ENCODE measurements around the gene OLIG3.

OLIG3 gene

GRCh38 chr6:137497721-137498463, 3.7 kb upstream of the OLIG3 start:
- TF ChIP-seq CTCF (IDR thresholded peaks at IDR 0.05; ENCODE audit: low read depth, low read length), result no peak
- H3K4me3 ChIP-seq (ENCODE audit: low read depth, low read length), result no peak overlapping the region
- DNase-seq, result no peak
- H3K27me3 ChIP-seq, result peaks cover 87% of the 10 kb centered on the region
- no peaks in the 10 kb centered on the region for H3K4me1 ChIP-seq
- H3K9me3 ChIP-seq, result peaks cover 4% of the 10 kb centered on the region; the same call in 1 of the 2 replicates
- H3K36me3 ChIP-seq, result no peaks in the 10 kb centered on the region

GRCh38 chr6:137496909-137497720, 2.9 kb upstream of the OLIG3 start:
- peaks cover 94% of the 10 kb centered on the region for H3K27me3 ChIP-seq
- no peak overlapping the region for H3K4me3 ChIP-seq (ENCODE audit: low read depth, low read length)
- no peak for TF ChIP-seq CTCF (IDR thresholded peaks at IDR 0.05; ENCODE audit: low read depth, low read length)
- peaks cover 4% of the 10 kb centered on the region; the same call in 1 of the 2 replicates for H3K9me3 ChIP-seq
- H3K4me1 ChIP-seq, result no peaks in the 10 kb centered on the region
- no peaks in the 10 kb centered on the region for H3K36me3 ChIP-seq
- no peak for DNase-seq

GRCh38 chr6:137496368-137496767, 2.2 kb upstream of the OLIG3 start:
- no peak overlapping the region for H3K4me3 ChIP-seq (ENCODE audit: low read depth, low read length)
- TF ChIP-seq CTCF (IDR thresholded peaks at IDR 0.05; ENCODE audit: low read depth, low read length), result no peak
- no peak for DNase-seq
- H3K4me1 ChIP-seq, result no peaks in the 10 kb centered on the region
- peaks cover 4% of the 10 kb centered on the region; the same call in 1 of the 2 replicates for H3K9me3 ChIP-seq
- peaks cover 94% of the 10 kb centered on the region for H3K27me3 ChIP-seq
- no peaks in the 10 kb centered on the region for H3K36me3 ChIP-seq

GRCh38 chr6:137495703-137496336, 1.6 kb upstream of the OLIG3 start:
- no peaks in the 10 kb centered on the region for H3K36me3 ChIP-seq
- no peak for TF ChIP-seq CTCF (IDR thresholded peaks at IDR 0.05; ENCODE audit: low read depth, low read length)
- no peak overlapping the region for H3K4me3 ChIP-seq (ENCODE audit: low read depth, low read length)
- H3K27me3 ChIP-seq, result peaks cover 94% of the 10 kb centered on the region
- H3K9me3 ChIP-seq, result peaks cover 4% of the 10 kb centered on the region; the same call in 1 of the 2 replicates
- no peaks in the 10 kb centered on the region for H3K4me1 ChIP-seq
- DNase-seq, result no peak

- Histone ChIP-seq H3K36me3 (no peaks in the 10 kb centered on the region), H3K4me1 (no peaks in the 10 kb centered on the region), H3K4me3 (ENCODE audit: low read depth, low read length) (no peak overlapping the region), H3K27me3 (peaks cover 95% of the 10 kb centered on the region), H3K9me3 (peaks cover 4% of the 10 kb centered on the region; the same call in 1 of the 2 replicates)
- DNase-seq, result no peak
- TF ChIP-seq CTCF (IDR thresholded peaks at IDR 0.05; ENCODE audit: low read depth, low read length), result no peak
Measured at GRCh38 chr6:137494988-137495702, 951 bp upstream of the OLIG3 start.

Data from BE2C (cell line).